ENCODE data around the gene PSAT1. TPM values are rescaled to one million over a fixed set of nuclear protein-coding genes. Genes with fewer than 3 reads are reported as not detected.

The PSAT1 gene
- total and polyA plus RNA-seq, 2 of the 4 experiments (the other 2 are of a cell fraction) = 77.2 to 88.4 TPM

DNA sequence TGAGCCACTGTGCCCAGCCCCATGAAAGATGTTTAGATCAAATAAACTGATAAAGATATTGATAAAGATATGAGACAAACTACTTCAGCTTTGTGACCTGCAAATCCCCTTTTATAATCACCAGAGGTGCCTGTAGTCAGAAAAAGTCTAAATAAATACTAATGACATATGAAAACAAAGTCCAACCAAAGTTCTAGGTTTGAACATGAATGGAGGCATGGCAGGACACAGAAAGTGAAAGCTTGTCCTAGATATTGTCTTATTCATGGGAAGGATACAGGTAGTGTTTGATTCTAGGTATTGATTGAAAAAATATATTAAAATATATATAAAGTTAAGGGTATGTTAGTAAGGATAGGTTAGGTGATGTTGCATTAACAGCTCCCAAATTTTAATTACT is 24.6 kb upstream of the PSAT1 start:
- Histone ChIP-seq H2BK15ac (ENCODE audit: low read depth, low read length) (no peak overlapping the region), H2BK120ac (ENCODE audit: low read depth, low read length) (no peak overlapping the region), H2AFZ (replicated peaks; ENCODE audit: low read length, poor library complexity) (no peak overlapping the region), H3K27ac (ENCODE audit: insufficient read depth, low read length) (no peak overlapping the region), H3K4me3 (ENCODE audit: insufficient read depth, low read depth, low read length) (no peak overlapping the region), H4K5ac (ENCODE audit: low read depth, low read length) (no peak overlapping the region), H2BK20ac (ENCODE audit: low read depth, low read length) (no peak overlapping the region), H3K79me1 (ENCODE audit: low read depth in 1 of 2, low read length in 2 of 2) (no peaks in the 10 kb centered on the region), H3K9me3 (ENCODE audit: control insufficient read depth, insufficient read depth, low read length) (no peaks in the 10 kb centered on the region), H3K4ac (ENCODE audit: low read depth, low read length) (no peak overlapping the region), H4K91ac (ENCODE audit: insufficient read depth, low read depth, low read length) (no peak overlapping the region), H3K14ac (replicated peaks; ENCODE audit: low read depth, low read length) (no peak overlapping the region), H3K4me1 (ENCODE audit: control insufficient read depth, insufficient read depth, low read length) (peaks cover 2% of the 10 kb centered on the region; the same call in 1 of the 2 replicates), H3K23ac (ENCODE audit: low read depth, low read length) (no peak overlapping the region), H3K56ac (ENCODE audit: extremely low read depth, insufficient read depth, low read length) (no peak overlapping the region), H2AK5ac (ENCODE audit: low read depth, low read length) (no peak overlapping the region), H3K36me3 (ENCODE audit: control insufficient read depth, insufficient read depth, low read length) (0 out of 2 replicates have a peak, but pooled peaks cover 3% of the 10 kb centered on the region), H4K20me1 (ENCODE audit: insufficient read depth, low read length) (no peaks in the 10 kb centered on the region), H2BK5ac (ENCODE audit: low read depth, low read length, poor library complexity, severe bottlenecking) (no peak overlapping the region), H3K18ac (ENCODE audit: low read depth, low read length) (no peak overlapping the region), H3K9me1 (ENCODE audit: insufficient read depth, low read length) (no peaks in the 10 kb centered on the region), H3K27me3 (ENCODE audit: control insufficient read depth, insufficient read depth, low read length) (no peaks in the 10 kb centered on the region), H3K4me2 (ENCODE audit: low read depth, low read length) (no peak overlapping the region), H4K8ac (ENCODE audit: low read depth in 2 of 2, low read length in 2 of 2) (no peak overlapping the region), H3K9ac (ENCODE audit: low read depth, low read length) (no peak overlapping the region), H2AK9ac (replicated peaks; ENCODE audit: low read depth, low read length, poor library complexity) (no peak overlapping the region)
- in situ Hi-C loops (cut with MboI; ENCODE audit: low sequenced_read_pairs) = no loop called here
- no peak for DNase-seq
- intact Hi-C loops (cut with micrococcal nuclease) = no loop called here
- dilution Hi-C loops (cut with HindIII; ENCODE audit: low sequenced_read_pairs, unreplicated experiment) = no loop called here
- CTCF ChIA-PET = no interaction called here
- no peak for TF ChIP-seq CHD1 (IDR thresholded peaks at IDR 0.05; ENCODE audit: low read depth, low read length)
- TF ChIP-seq ELK1 (IDR thresholded peaks at IDR 0.05; ENCODE audit: borderline replicate concordance, low read depth, low read length) = no peak
- TF ChIP-seq MAFK (IDR thresholded peaks at IDR 0.05; ENCODE audit: low read depth, low read length) = no peak
- TF ChIP-seq FOS (IDR thresholded peaks at IDR 0.05; ENCODE audit: low read depth, low read length) = no peak
- TF ChIP-seq SMC3 (IDR thresholded peaks at IDR 0.05; ENCODE audit: low read depth, low read length) = no peak
- TF ChIP-seq, protein P1, sequence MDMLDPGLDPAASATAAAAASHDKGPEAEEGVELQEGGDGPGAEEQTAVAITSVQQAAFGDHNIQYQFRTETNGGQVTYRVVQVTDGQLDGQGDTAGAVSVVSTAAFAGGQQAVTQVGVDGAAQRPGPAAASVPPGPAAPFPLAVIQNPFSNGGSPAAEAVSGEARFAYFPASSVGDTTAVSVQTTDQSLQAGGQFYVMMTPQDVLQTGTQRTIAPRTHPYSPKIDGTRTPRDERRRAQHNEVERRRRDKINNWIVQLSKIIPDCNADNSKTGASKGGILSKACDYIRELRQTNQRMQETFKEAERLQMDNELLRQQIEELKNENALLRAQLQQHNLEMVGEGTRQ (IDR thresholded peaks at IDR 0.05; ENCODE audit: low read depth, low read length) = no peak
- no peak for TF ChIP-seq RCOR1 (IDR thresholded peaks at IDR 0.05; ENCODE audit: insufficient replicate concordance, low read length)
- no peak for TF ChIP-seq MAZ (IDR thresholded peaks at IDR 0.05; ENCODE audit: borderline replicate concordance, low read depth, low read length)
- TF ChIP-seq CEBPB (IDR thresholded peaks at IDR 0.05; ENCODE audit: low read depth, low read length) = no peak
- TF ChIP-seq BHLHE40 (IDR thresholded peaks at IDR 0.05; ENCODE audit: low read depth, low read length) = no peak
- no peak for TF ChIP-seq NFE2L2 (IDR thresholded peaks at IDR 0.05; ENCODE audit: low read depth, low read length)
- no TSS peak for BruUV-seq (replicated peaks)
- POLR2A ChIA-PET (ENCODE audit: unreplicated experiment) = no interaction called here
- ATAC-seq (ENCODE audit: low read depth) = no peak

All from IMR-90 (cell line).